ENCODE data around the gene ILRUN. TPM values are rescaled to one million over a fixed set of nuclear protein-coding genes. Genes with fewer than 3 reads are reported as not detected.
A peak's percentile ranks its signal among the peaks of the same experiment; 100 is the strongest.

ILRUN gene
- total and polyA plus RNA-seq, 9 of the 15 experiments (the other 6 are each of a cell fraction or from before 2014, with no cell fraction given): 24.9 to 78.9 (median 53.4) TPM

DNA sequence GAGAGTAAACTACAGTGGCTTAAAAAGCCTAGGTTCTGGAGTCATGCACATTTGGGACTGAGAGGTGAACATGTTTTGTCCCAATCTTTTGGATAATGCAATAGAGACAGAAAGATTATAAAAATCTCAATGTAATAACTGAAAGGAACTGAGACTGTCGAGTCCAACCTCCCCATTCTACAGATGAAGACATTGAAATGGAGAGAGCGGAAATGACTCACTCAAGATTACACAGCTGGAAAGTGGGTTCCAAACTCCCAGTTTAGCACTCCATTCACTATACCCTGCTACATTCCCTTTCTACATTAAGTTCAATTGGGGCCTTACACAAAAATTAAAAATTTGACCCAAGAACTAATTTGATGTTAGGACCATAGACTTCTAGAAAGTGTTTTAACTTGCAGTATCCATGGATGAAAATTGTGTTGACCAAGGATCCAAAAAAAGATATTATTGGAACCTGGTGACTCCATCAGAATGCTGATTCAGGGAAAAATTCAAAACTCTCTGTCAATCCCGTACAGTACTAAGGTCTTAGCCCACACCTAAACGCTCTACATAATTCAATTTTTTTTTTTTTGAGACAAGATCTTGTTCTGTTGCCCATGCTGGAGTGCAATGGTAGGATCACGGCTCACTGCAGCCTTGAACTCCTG is 1.5 kb upstream of the ILRUN start (continued):
- TF ChIP-seq RUNX1 (IDR thresholded peaks at IDR 0.05; ENCODE audit: low read depth) (no peak), NEUROD1 (IDR thresholded peaks at IDR 0.05; ENCODE audit: borderline replicate concordance, low read depth, low read length, partially characterized antibody) (no peak), RBBP5 (IDR thresholded peaks at IDR 0.05; ENCODE audit: borderline replicate concordance, insufficient read depth, low read length, poor library complexity, severe bottlenecking) (no peak), HSF4 (CRISPR knock-in tag; IDR thresholded peaks at IDR 0.05; ENCODE audit: borderline replicate concordance) (no peak), EGR1 (conservative IDR thresholded peaks at IDR 0.05) (no peak), NR2F6 (CRISPR knock-in tag; IDR thresholded peaks at IDR 0.05) (no peak), BDP1 (IDR thresholded peaks at IDR 0.05; ENCODE audit: insufficient read depth, insufficient read length) (no peak), RBM22 (IDR thresholded peaks at IDR 0.05; ENCODE audit: low read depth, low read length, poor library complexity, severe bottlenecking) (no peak), RFX1 (IDR thresholded peaks at IDR 0.05) (no peak), HNRNPUL1 (IDR thresholded peaks at IDR 0.05; ENCODE audit: low read length) (no peak), ZFP36 (IDR thresholded peaks at IDR 0.05; ENCODE audit: low read depth, low read length, partially characterized antibody) (no peak), TARDBP (IDR thresholded peaks at IDR 0.05) (no peak), CAMTA2 (CRISPR knock-in tag; conservative IDR thresholded peaks at IDR 0.05) (no peak), PURB (CRISPR knock-in tag; IDR thresholded peaks at IDR 0.05; ENCODE audit: low read depth) (no peak), BRCA1 (IDR thresholded peaks at IDR 0.05) (no peak), BRCA1 (CRISPR knock-in tag; IDR thresholded peaks at IDR 0.05) (no peak), CHCHD3 (CRISPR knock-in tag; IDR thresholded peaks at IDR 0.05) (no peak), MAZ (CRISPR knock-in tag; conservative IDR thresholded peaks at IDR 0.05 in 1 of 2, IDR thresholded peaks at IDR 0.05 in 1 of 2) (peak in 1 of 2 experiments; percentile 45; a peak in 1 of 4 replicates), MED1 (CRISPR knock-in tag; IDR thresholded peaks at IDR 0.05; ENCODE audit: borderline replicate concordance) (no peak), ZNF354B (CRISPR knock-in tag; IDR thresholded peaks at IDR 0.05) (no peak), CGGBP1 (CRISPR knock-in tag; IDR thresholded peaks at IDR 0.05) (no peak), SMAD2 (IDR thresholded peaks at IDR 0.05; ENCODE audit: low read depth, low read length) (no peak), EZH2 (IDR thresholded peaks at IDR 0.05; ENCODE audit: borderline replicate concordance, low read depth, low read length) (no peak), TSC22D4 (tag; IDR thresholded peaks at IDR 0.05) (no peak), ZNF282 (CRISPR knock-in tag; IDR thresholded peaks at IDR 0.05) (no peak), ATF4 (CRISPR knock-in tag; IDR thresholded peaks at IDR 0.05) (no peak)
- TF ChIP-seq, protein P1, sequence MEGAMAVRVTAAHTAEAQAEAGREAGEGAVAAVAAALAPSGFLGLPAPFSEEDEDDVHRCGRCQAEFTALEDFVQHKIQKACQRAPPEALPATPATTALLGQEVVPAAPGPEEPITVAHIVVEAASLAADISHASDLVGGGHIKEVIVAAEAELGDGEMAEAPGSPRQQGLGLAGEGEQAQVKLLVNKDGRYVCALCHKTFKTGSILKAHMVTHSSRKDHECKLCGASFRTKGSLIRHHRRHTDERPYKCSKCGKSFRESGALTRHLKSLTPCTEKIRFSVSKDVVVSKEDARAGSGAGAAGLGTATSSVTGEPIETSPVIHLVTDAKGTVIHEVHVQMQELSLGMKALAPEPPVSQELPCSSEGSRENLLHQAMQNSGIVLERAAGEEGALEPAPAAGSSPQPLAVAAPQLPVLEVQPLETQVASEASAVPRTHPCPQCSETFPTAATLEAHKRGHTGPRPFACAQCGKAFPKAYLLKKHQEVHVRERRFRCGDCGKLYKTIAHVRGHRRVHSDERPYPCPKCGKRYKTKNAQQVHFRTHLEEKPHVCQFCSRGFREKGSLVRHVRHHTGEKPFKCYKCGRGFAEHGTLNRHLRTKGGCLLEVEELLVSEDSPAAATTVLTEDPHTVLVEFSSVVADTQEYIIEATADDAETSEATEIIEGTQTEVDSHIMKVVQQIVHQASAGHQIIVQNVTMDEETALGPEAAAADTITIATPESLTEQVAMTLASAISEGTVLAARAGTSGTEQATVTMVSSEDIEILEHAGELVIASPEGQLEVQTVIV (CRISPR knock-in tag; IDR thresholded peaks at IDR 0.05; ENCODE audit: borderline replicate concordance): no peak
- TF ChIP-seq, protein P2, sequence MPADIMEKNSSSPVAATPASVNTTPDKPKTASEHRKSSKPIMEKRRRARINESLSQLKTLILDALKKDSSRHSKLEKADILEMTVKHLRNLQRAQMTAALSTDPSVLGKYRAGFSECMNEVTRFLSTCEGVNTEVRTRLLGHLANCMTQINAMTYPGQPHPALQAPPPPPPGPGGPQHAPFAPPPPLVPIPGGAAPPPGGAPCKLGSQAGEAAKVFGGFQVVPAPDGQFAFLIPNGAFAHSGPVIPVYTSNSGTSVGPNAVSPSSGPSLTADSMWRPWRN (IDR thresholded peaks at IDR 0.05; ENCODE audit: low read depth): no peak

Measured in K562 (cell line).